ENCODE measurements around the gene CYREN.
"Not testable (repeated sequence)": the region's sequence is repeated elsewhere in the genome, so short reads cannot be mapped to it uniquely, and the experiment has no call there.

The CYREN gene

DNA sequence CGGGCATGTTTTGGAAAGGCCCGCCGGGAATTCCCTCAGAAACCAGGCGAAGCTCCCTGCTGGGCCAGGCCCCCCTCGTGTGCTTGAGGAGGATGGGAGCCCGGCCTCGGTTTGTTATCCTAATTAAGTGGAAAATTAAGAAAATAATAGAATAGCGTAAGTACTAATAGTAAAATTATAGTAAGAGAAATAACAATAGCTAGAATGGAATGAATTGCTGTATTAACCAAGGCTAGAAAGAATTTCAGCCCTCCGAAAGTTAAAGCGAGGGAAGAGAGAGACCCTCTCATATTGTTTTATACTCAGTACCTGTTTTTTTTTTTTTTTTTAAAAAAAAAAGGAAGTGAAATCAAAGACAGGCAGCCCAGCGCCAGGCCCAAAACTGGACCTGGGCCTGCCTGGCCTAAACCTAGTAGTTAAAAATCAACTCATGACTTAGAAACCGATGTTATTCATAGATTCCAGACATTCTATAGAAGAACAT, 533 bp upstream of the CYREN start:
- not testable (repeated sequence) for H3K27me3 ChIP-seq (ENCODE audit: insufficient read depth, low read length, poor library complexity, severe bottlenecking); H3K9me3 ChIP-seq (ENCODE audit: insufficient read depth, low read depth, low read length); H3F3A ChIP-seq (ENCODE audit: low read depth); H3K9me2 ChIP-seq (replicated peaks; ENCODE audit: low read depth, low read length)
- Histone ChIP-seq H3K4me1 (ENCODE audit: insufficient read depth, low read length, poor library complexity, severe bottlenecking) (peaks cover 22% of the 10 kb centered on the region), H3K4me2 (ENCODE audit: low read depth, low read length, poor library complexity, severe bottlenecking) (peak overlapping the region; percentile 90), H3K4me3 (ENCODE audit: low read length, poor library complexity, severe bottlenecking) (peak overlapping the region; percentile 81), H3K36me3 (ENCODE audit: insufficient read depth, low read length) (peaks cover 14% of the 10 kb centered on the region; the same call in 1 of the 2 replicates), H4K20me1 (ENCODE audit: insufficient read depth, low read length, poor library complexity, severe bottlenecking) (peaks cover 33% of the 10 kb centered on the region), H3K79me2 (ENCODE audit: insufficient read depth, low read length) (peaks cover 35% of the 10 kb centered on the region), H3K9ac (ENCODE audit: low read depth, low read length, poor library complexity, severe bottlenecking) (peak overlapping the region; percentile 87), H2AFZ (ENCODE audit: low read length) (peak overlapping the region; percentile 93)

DNA sequence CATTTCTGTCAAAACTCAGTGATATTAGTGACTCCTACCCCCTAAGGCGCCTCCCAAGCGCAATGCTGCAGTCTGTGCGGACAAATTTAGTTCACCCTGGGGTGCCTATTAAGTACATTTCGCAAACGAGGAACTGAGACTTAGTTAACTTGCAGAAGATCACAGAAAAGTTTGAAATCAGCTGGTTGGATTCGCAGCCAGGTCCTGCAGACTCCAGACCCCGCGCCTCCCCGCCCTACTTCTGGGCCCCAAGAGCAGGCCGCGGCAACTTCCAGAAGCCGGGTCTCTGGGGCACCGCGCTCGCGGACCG, 588 bp downstream of the CYREN start:
- H3K79me2 ChIP-seq (ENCODE audit: insufficient read depth, low read length): peaks cover 35% of the 10 kb centered on the region
- H3K36me3 ChIP-seq (ENCODE audit: insufficient read depth, low read length): peaks cover 22% of the 10 kb centered on the region; the same call in 1 of the 2 replicates
- H2AFZ ChIP-seq (ENCODE audit: low read length): peak overlapping the region; percentile 93
- H3K27me3 ChIP-seq (ENCODE audit: insufficient read depth, low read length, poor library complexity, severe bottlenecking): no peaks in the 10 kb centered on the region
- peak overlapping the region; percentile 87 for H3K9ac ChIP-seq (ENCODE audit: low read depth, low read length, poor library complexity, severe bottlenecking)
- TF ChIP-seq EZH2phosphoT487 (IDR thresholded peaks at IDR 0.05; ENCODE audit: borderline replicate concordance): no peak
- TF ChIP-seq, protein P1, sequence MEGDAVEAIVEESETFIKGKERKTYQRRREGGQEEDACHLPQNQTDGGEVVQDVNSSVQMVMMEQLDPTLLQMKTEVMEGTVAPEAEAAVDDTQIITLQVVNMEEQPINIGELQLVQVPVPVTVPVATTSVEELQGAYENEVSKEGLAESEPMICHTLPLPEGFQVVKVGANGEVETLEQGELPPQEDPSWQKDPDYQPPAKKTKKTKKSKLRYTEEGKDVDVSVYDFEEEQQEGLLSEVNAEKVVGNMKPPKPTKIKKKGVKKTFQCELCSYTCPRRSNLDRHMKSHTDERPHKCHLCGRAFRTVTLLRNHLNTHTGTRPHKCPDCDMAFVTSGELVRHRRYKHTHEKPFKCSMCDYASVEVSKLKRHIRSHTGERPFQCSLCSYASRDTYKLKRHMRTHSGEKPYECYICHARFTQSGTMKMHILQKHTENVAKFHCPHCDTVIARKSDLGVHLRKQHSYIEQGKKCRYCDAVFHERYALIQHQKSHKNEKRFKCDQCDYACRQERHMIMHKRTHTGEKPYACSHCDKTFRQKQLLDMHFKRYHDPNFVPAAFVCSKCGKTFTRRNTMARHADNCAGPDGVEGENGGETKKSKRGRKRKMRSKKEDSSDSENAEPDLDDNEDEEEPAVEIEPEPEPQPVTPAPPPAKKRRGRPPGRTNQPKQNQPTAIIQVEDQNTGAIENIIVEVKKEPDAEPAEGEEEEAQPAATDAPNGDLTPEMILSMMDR (conservative IDR thresholded peaks at IDR 0.05; ENCODE audit: low read length): no peak
- H3K9me3 ChIP-seq (ENCODE audit: insufficient read depth, low read depth, low read length): no peaks in the 10 kb centered on the region
- peaks cover 40% of the 10 kb centered on the region for H4K20me1 ChIP-seq (ENCODE audit: insufficient read depth, low read length, poor library complexity, severe bottlenecking)
- H3K4me1 ChIP-seq (ENCODE audit: insufficient read depth, low read length, poor library complexity, severe bottlenecking): peaks cover 22% of the 10 kb centered on the region
- H3K4me2 ChIP-seq (ENCODE audit: low read depth, low read length, poor library complexity, severe bottlenecking): peak overlapping the region; percentile 90
- peak overlapping the region; percentile 81 for H3K4me3 ChIP-seq (ENCODE audit: low read length, poor library complexity, severe bottlenecking)
- no peaks in the 10 kb centered on the region for H3K9me2 ChIP-seq (replicated peaks; ENCODE audit: low read depth, low read length)
- no peaks in the 10 kb centered on the region for H3F3A ChIP-seq (ENCODE audit: low read depth)

DNA sequence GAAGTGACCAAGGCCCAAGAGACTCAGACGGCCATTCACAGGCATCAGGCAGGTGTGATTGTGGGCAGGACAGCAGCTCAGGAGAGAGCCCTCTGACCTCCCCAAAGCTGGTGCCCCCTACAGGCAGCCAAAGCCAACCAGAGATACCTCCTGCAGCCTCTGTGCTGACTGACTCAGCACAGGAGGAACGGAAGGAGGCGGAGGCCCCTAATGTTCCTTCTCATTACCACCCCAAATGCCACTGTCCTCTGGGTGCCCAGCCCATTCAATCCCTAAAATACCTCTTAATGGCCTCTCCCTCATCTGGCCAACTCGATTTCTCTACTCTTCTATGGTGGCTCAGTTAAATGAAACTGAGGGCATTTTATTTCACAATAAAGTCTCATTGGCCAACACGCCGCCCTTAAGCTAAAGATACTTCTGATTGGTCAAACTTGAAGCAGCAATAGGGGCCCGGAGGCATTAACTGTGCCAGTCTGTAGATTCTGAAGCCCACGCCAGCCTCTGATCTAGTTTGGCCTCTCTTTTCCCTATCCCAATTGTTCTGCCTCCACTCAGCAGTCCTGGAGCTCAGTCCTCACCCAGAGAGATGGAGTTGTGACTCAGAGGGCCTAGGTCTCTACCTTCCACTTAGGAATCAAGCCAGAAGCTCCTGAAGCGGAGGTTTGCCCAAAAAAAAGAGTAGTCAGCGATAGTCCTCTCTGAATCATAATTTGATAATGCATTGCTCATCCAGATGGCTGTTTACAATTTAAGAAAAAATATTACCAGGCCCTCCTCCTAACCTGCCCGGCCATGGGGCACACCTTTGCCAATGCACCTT, 1.2 kb downstream of the CYREN start:
- Histone ChIP-seq H3K4me2 (ENCODE audit: low read depth, low read length, poor library complexity, severe bottlenecking) (peak overlapping the region; percentile 90), H3K9me2 (replicated peaks; ENCODE audit: low read depth, low read length) (no peaks in the 10 kb centered on the region), H3K4me3 (ENCODE audit: low read length, poor library complexity, severe bottlenecking) (peak overlapping the region; percentile 81), H2AFZ (ENCODE audit: low read length) (no peak overlapping the region), H3K79me2 (ENCODE audit: insufficient read depth, low read length) (peaks cover 35% of the 10 kb centered on the region), H3K4me1 (ENCODE audit: insufficient read depth, low read length, poor library complexity, severe bottlenecking) (peaks cover 22% of the 10 kb centered on the region), H4K20me1 (ENCODE audit: insufficient read depth, low read length, poor library complexity, severe bottlenecking) (peaks cover 40% of the 10 kb centered on the region), H3K36me3 (ENCODE audit: insufficient read depth, low read length) (peaks cover 22% of the 10 kb centered on the region; the same call in 1 of the 2 replicates), H3F3A (ENCODE audit: low read depth) (no peaks in the 10 kb centered on the region), H3K9ac (ENCODE audit: low read depth, low read length, poor library complexity, severe bottlenecking) (peak overlapping the region; percentile 87), H3K9me3 (ENCODE audit: insufficient read depth, low read depth, low read length) (no peaks in the 10 kb centered on the region), H3K27me3 (ENCODE audit: insufficient read depth, low read length, poor library complexity, severe bottlenecking) (no peaks in the 10 kb centered on the region)
- TF ChIP-seq EZH2phosphoT487 (IDR thresholded peaks at IDR 0.05; ENCODE audit: borderline replicate concordance): no peak
- TF ChIP-seq, protein P1 (conservative IDR thresholded peaks at IDR 0.05; ENCODE audit: low read length): peak; percentile 75
